ENCODE results near the gene REC8.

Gene REC8

DNA sequence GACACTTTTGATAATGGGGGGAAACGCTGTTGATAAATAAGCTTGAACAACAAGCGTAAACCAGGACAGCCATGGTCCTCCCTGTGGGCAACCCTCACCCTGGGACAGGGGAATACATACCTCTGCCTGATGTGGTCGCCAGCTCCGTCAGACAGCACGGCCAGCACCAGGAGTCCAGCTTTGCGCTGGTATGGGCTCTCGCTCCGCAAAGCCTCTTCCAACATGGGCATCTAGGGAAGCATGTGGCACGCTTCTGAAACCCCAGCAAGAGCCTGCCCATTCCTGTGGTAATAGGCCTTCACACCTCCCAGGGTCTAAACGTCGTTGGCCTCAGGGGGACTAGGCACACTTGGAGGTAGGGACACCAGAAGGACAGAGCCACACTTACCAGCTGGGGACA lies 13.9 kb downstream of the REC8 start:
- TF ChIP-seq, protein P1, sequence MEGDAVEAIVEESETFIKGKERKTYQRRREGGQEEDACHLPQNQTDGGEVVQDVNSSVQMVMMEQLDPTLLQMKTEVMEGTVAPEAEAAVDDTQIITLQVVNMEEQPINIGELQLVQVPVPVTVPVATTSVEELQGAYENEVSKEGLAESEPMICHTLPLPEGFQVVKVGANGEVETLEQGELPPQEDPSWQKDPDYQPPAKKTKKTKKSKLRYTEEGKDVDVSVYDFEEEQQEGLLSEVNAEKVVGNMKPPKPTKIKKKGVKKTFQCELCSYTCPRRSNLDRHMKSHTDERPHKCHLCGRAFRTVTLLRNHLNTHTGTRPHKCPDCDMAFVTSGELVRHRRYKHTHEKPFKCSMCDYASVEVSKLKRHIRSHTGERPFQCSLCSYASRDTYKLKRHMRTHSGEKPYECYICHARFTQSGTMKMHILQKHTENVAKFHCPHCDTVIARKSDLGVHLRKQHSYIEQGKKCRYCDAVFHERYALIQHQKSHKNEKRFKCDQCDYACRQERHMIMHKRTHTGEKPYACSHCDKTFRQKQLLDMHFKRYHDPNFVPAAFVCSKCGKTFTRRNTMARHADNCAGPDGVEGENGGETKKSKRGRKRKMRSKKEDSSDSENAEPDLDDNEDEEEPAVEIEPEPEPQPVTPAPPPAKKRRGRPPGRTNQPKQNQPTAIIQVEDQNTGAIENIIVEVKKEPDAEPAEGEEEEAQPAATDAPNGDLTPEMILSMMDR (IDR thresholded peaks at IDR 0.05; ENCODE audit: low read length, missing control alignments), result no peak
- H3K4me3 ChIP-seq (replicated peaks; ENCODE audit: low read depth, low read length), result no peak overlapping the region
- no peak for DNase-seq (ENCODE audit: low read depth)

DNA sequence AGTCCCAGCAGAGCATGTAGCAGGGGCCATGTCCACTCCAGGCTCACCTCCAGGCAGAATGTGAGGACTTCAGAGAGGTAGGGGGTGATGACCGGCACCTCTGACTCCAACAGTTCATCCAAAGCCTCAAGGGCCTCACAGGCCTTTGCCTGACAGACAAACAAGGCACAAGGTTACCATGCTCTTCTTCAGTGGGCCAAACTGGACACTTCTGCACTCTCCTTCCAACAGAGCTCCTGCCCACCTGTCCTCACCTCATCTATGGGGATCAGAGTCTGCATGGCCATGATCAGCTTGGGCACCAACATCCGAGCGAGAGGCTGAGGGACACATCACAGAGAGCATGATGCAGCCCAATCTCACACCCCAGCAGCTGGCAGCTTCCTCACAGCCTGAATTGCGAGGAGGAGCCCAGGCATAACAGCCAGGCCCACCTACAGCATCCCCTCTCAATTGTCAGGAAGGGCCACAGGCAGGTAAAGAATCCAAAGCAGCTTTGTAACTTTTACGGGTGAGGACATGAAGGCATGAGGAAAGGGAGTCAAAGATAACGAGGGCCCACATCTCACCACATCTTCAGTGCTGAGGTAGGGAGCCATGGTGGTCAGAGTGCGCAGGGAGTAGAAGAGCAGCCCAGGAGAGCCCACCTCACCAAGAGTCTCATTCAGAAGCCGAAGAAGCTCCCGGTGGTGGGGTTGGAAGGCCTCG lies 15.1 kb downstream of the REC8 start:
- DNase-seq (ENCODE audit: low read depth), result no peak
- H3K4me3 ChIP-seq (replicated peaks; ENCODE audit: low read depth, low read length), result no peak overlapping the region
- TF ChIP-seq, protein P1 (IDR thresholded peaks at IDR 0.05; ENCODE audit: low read length, missing control alignments), result no peak

DNA sequence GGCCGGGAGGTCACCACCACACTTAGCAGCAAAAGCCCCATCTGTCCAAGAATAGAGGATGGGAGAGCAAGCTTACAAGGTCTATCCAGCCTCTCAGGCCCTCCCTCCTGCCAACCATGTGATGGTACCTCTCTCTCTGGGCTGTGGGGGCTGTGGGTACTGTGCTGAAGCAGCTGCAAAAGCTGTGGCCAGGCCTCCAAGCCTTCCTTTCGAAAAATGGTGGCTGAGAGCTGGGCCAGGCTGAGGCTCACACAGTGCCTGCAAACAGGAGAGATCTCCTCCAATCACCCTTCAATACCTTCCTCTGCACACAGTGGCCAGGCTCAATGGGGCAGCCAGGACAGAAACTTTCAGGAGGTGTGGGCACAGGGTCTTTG lies 15.6 kb downstream of the REC8 start:
- peak overlapping the region; percentile 80 for H3K4me3 ChIP-seq (replicated peaks; ENCODE audit: low read depth, low read length)
- TF ChIP-seq, protein P1 (IDR thresholded peaks at IDR 0.05; ENCODE audit: low read length, missing control alignments), result no peak
- no peak for DNase-seq (ENCODE audit: low read depth)

GRCh38 chr14:24188251-24189058 lies 16.6 kb downstream of the REC8 start, which contains the start of gene IPO4:
Gene IPO4, minus strand, starts transcription at chr14:24188816. Its CDS starts 29 bp downstream, at chr14:24188787.
- peak within 1 kb of the TSS; percentile 80 for H3K4me3 ChIP-seq (replicated peaks; ENCODE audit: low read depth, low read length)
- peak; percentile 99 for DNase-seq (ENCODE audit: low read depth)
- TF ChIP-seq, protein P1 (IDR thresholded peaks at IDR 0.05; ENCODE audit: low read length, missing control alignments), result no peak

- peak overlapping the region; percentile 80 for H3K4me3 ChIP-seq (replicated peaks; ENCODE audit: low read depth, low read length)
- DNase-seq (ENCODE audit: low read depth), result no peak
- TF ChIP-seq, protein P1 (IDR thresholded peaks at IDR 0.05; ENCODE audit: low read length, missing control alignments), result no peak
Observed at GRCh38 chr14:24189059-24189375, 17.1 kb downstream of the REC8 start.

GRCh38 chr14:24189460-24189859 lies 17.6 kb downstream of the REC8 start:
- no peak for DNase-seq (ENCODE audit: low read depth)
- H3K4me3 ChIP-seq (replicated peaks; ENCODE audit: low read depth, low read length), result no peak overlapping the region
- TF ChIP-seq, protein P1 (IDR thresholded peaks at IDR 0.05; ENCODE audit: low read length, missing control alignments), result no peak
